KMS-11 (cell line): ENCODE data around the gene PSME3.
"Not testable (repeated sequence)": the region's sequence is repeated elsewhere in the genome, so short reads cannot be mapped to it uniquely, and the experiment has no call there.

Experiments
- H2AFZ ChIP-seq: fragments of 200-600 bp; sonication (generic); 2 replicates; pipeline ENCODE4 v1.6.1; 2016; ENCODE audit warnings: antibody characterized with exemption, mixed run types, low read depth
- H3K27ac ChIP-seq: fragments of 200-600 bp; sonication (generic); 2 replicates; pipeline ENCODE4 v1.6.1; 2016; ENCODE audit warnings: mild to moderate bottlenecking, mixed run types
- H3K27me3 ChIP-seq: fragments of 200-600 bp; sonication (generic); 2 replicates; pipeline ENCODE4 v1.6.1; 2017; ENCODE audit warnings: mild to moderate bottlenecking, low read depth, mixed run types, moderate library complexity; ENCODE audit not compliant: insufficient read depth
- H3K36me3 ChIP-seq: fragments of 200-600 bp; sonication (generic); 2 replicates; pipeline ENCODE4 v1.6.1; 2017; ENCODE audit warnings: mild to moderate bottlenecking, mixed run types; ENCODE audit not compliant: insufficient read depth
- H3K4me1 ChIP-seq: fragments of 200-600 bp; sonication (generic); 2 replicates; pipeline ENCODE4 v1.6.1; 2016; ENCODE audit warnings: mild to moderate bottlenecking, low read depth, mixed run types; ENCODE audit not compliant: poor library complexity, severe bottlenecking
- H3K4me2 ChIP-seq: fragments of 200-600 bp; sonication (generic); 2 replicates; pipeline ENCODE4 v1.7.0; 2016; ENCODE audit warnings: mild to moderate bottlenecking, mixed run types
- H3K4me3 ChIP-seq: fragments of 200-600 bp; sonication (generic); IDR thresholded peaks from 2 replicates; pipeline ENCODE4 v1.6.1; 2017; ENCODE audit warnings: low read depth, low read length, mixed read lengths; ENCODE audit not compliant: insufficient read depth
- H3K79me2 ChIP-seq: fragments of 200-600 bp; sonication (generic); 2 replicates; pipeline ENCODE4 v1.6.1; 2016; ENCODE audit warnings: low read depth, mixed run types; ENCODE audit not compliant: insufficient read depth
- H3K9ac ChIP-seq: fragments of 200-600 bp; sonication (generic); 2 replicates; pipeline ENCODE4 v1.6.1; 2016; ENCODE audit warnings: mild to moderate bottlenecking, mixed run types
- H4K20me1 ChIP-seq: fragments of 200-600 bp; sonication (generic); 2 replicates; pipeline ENCODE4 v1.6.1; 2016; ENCODE audit warnings: mild to moderate bottlenecking, mixed run types; ENCODE audit not compliant: insufficient read depth
- CTCF ChIP-seq: fragments of 200-600 bp; sonication (generic); conservative IDR thresholded peaks from 2 replicates; pipeline ENCODE4 v1.6.1; 2017; ENCODE audit warnings: low read depth, mild to moderate bottlenecking, antibody characterized with exemption, low read length, moderate library complexity, mixed read lengths

The PSME3 gene

DNA sequence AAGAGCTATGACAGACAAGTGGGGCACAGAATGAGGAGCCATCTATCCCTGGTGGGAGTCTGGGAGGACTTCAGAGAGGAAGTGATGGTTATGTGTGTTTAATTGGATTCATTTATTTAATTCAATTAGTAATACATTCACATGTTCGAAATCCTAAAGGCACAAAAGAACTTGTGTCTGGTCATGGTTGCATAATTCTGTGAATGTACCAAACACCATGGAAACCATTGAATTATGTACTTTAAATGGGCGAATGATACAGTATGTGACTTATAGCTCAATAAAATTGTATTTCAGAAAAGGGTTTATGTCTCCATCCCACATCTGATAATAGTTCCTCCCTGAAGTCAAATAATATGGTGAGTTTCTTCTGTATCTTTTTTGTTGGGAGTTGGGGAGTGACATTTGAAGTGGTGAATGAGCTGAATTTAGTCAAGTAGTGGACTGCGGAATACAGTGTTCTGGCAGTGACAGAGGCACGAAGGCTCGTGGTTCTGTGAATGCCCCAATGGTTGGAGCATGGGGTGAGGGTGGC is 47.6 kb downstream of the PSME3 start:
- H4K20me1 ChIP-seq, result no peaks in the 10 kb centered on the region
- no peak overlapping the region for H3K27ac ChIP-seq
- H3K4me3 ChIP-seq, result no peak overlapping the region
- H3K79me2 ChIP-seq, result no peaks in the 10 kb centered on the region
- no peak overlapping the region for H2AFZ ChIP-seq
- no peaks in the 10 kb centered on the region for H3K4me1 ChIP-seq
- TF ChIP-seq CTCF, result no peak
- H3K27me3 ChIP-seq, result no peaks in the 10 kb centered on the region; the same call in 1 of the 2 replicates
- no peak overlapping the region for H3K4me2 ChIP-seq
- no peaks in the 10 kb centered on the region for H3K36me3 ChIP-seq
- H3K9ac ChIP-seq, result no peak overlapping the region

DNA sequence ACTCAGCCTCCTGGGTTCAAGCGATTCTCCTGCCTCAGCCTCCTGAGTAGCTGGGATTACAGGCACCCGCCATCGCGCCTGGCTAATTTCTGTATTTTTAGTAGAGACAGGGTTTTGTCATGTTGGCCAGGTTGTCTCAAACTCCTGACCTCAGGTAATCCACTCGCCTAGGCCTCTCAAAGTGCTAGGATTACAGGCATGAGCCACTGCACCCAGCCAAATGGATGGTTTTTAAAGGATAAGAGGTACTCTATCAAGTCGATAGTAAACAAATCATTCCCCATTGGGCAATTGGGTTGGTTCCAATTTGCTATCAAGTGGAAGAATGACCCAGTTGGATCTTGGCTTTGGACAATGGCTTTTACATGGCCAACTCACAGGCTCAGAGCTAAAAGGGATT is 48.5 kb downstream of the PSME3 start:
- H3K4me1 ChIP-seq, H3K36me3 ChIP-seq, H3K4me3 ChIP-seq, H3K9ac ChIP-seq, H3K4me2 ChIP-seq, H2AFZ ChIP-seq, H3K27me3 ChIP-seq, H3K27ac ChIP-seq, H4K20me1 ChIP-seq, H3K79me2 ChIP-seq: not testable (repeated sequence)

DNA sequence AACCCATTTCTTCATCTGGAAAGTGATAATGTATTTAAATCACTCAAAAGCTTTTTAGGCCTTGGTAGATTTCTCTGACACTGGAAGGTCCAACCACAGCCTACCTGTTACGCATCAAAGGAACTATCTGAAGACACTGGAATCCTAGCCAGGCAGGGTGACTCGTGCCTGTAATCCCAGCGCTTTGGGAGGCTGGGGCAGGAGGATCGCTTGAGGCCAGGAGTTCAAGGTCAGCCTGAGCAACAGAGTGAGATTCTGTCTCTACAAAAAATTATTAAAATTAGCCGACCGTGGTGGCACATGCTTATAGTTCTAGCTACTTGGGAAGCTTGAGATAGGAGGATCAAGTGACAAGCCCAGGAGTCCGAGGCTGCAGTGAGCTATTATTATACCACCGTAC is 49.0 kb downstream of the PSME3 start:
- TF ChIP-seq CTCF, result no peak
- no peak overlapping the region for H3K27ac ChIP-seq
- no peaks in the 10 kb centered on the region for H3K36me3 ChIP-seq
- no peak overlapping the region for H3K9ac ChIP-seq
- no peak overlapping the region for H2AFZ ChIP-seq
- H3K4me3 ChIP-seq, result no peak overlapping the region
- no peaks in the 10 kb centered on the region for H4K20me1 ChIP-seq
- H3K4me2 ChIP-seq, result no peak overlapping the region
- H3K4me1 ChIP-seq, result no peaks in the 10 kb centered on the region
- H3K79me2 ChIP-seq, result no peaks in the 10 kb centered on the region
- H3K27me3 ChIP-seq, result no peaks in the 10 kb centered on the region; the same call in 1 of the 2 replicates

- Histone ChIP-seq H3K4me3 (no peak overlapping the region), H2AFZ (no peak overlapping the region), H4K20me1 (no peaks in the 10 kb centered on the region), H3K36me3 (no peaks in the 10 kb centered on the region), H3K9ac (no peak overlapping the region), H3K27ac (no peak overlapping the region), H3K4me1 (no peaks in the 10 kb centered on the region), H3K4me2 (no peak overlapping the region), H3K27me3 (no peaks in the 10 kb centered on the region), H3K79me2 (no peaks in the 10 kb centered on the region)
- TF ChIP-seq CTCF, result no peak
Measured at GRCh38 chr17:42883802-42884558, 50.8 kb downstream of the PSME3 start.

DNA sequence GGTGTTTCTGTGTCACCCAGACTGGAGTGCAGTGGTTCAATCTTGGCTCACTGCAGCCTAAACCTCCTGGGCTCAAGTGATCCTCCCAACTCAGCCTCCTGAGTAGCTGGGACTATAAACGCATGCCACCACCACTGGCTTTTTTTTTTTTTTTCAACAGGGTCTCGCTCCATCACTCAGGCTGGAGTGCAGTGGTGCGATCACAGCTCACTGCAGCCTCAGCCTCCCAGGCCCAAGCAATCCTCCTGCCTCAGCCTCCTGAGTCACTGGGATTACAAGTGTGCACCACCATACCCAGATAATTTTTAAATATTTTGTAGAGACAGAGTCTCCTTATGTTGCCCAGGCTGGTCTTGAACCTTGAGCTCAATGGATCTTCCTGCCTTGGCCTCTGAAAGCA is 52.6 kb downstream of the PSME3 start:
- not testable (repeated sequence) for H3K4me1 ChIP-seq

More for the DNA sequence above, 52.6 kb downstream of the PSME3 start:
- not testable (repeated sequence) for H3K9ac ChIP-seq, H3K4me2 ChIP-seq, H3K79me2 ChIP-seq, H4K20me1 ChIP-seq, H3K4me3 ChIP-seq, H3K27ac ChIP-seq, H3K36me3 ChIP-seq, H2AFZ ChIP-seq, H3K27me3 ChIP-seq
